GM21390 (cell line): ENCODE measurements around the gene CLCN3.
A peak's percentile ranks its signal among the peaks of the same experiment; 100 is the strongest.
"Not testable (repeated sequence)": the region's sequence is repeated elsewhere in the genome, so short reads cannot be mapped to it uniquely, and the experiment has no call there.

ENCODE experiments used
- ATAC-seq: cut with Tn5 transposase; IDR thresholded peaks from one replicate; pipeline ENCODE4 v1.9.1; 2021; ENCODE audit not compliant: unreplicated experiment

The CLCN3 gene

DNA sequence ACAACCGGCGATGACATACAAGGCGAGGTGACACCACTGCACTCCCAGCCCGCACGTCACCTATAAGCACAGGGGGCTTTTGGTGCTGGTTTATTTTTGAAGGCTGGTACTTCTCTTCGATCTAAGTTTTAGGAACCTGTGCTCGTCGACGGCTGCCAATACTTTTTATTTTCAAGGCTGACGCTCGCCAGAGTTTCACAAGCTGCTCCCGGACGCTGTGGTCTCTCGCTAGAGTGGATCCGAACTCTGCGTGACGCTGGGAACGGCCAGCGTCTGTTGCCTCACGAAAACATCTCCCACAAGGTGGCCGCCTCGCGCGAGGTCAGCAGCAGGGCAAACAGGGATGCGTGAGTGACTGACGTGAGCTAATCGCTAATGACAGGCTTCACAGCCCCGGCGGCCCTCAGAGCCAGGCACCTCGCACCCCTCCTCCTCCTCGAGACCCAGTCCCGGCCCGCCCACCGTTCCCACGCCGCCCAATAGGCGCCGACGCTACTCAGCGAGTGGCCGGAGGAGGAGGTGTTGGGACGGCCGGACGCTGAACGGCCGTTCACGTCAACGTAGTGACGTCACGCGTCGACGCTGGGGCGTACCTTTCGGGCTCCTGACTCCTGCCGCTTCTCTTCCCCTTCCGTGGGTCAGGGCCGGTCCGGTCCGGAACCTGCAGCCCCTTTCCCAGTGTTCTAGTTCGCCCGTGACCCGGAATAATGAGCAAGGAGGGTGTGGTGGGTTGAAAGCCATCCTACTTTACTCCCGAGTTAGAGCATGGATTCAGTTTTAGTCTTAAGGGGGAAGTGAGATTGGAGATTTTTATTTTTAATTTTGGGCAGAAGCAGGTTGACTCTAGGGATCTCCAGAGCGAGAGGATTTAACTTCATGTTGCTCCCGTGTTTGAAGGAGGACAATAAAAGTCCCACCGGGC lies at the start of gene CLCN3:
Gene CLCN3 (plus strand): TSS at position 621 of the 922 bp plus-strand sequence. CDS start 15,351 bp downstream, outside the sequence.
- ATAC-seq, result peak; percentile 93

DNA sequence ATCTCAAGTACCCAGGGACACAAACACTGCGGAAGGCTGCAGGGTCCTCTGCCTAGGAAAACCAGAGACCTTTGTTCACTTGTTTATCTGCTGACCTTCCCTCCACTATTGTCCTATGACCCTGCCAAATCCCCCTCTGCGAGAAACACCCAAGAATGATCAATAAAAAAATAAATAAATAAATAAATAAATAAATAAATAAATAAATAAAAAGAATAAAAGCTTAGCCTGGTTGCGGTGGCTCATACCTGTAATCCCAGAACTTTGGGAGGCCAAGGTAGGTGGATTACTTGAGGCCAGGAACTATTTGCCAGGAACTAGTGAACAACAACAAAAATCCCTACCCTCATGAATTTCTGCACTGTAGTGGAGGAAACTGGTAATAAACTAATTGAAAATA lies 49.4 kb upstream of the CLCN3 start:
- ATAC-seq, result not testable (repeated sequence)

DNA sequence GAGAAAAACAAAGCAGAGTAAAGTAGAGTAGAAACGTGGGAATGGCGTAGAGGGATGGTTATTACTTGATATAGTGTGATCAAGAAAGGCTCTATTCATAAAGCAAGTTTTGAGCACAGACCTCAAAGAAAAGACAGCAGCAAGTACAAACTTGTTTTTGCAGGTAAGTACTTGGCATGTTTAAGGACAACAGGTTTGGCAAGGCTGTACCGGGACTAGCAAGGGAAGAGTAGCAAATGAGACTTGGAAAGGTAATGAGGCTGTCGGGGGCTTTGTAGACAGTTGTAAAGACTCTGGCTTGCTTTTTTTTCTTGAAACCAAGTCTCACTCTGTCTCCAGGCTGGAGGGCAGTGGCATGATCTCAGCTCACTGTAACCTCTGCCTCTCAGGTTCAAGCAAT lies 48.9 kb upstream of the CLCN3 start:
- ATAC-seq, result no peak

DNA sequence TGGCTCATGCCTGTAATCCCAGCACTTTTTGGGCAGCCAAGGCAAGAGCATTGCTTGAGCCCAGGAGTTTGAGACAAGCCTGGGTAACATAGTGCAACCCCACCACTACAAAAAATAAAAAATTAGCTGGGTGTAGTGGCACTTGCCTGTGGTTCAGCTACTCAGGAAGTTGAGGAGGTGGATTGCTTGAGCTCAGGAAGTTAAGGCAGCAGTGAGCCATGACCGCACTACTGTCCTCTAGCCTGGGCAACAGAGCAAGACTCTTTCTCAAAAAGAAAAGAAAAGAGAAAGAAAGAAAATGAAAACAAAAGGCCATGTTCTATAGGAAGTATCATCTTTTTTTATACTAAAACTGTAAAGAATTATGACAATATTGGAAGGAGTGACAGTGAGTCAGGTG lies 46.5 kb upstream of the CLCN3 start:
- ATAC-seq, result no peak

DNA sequence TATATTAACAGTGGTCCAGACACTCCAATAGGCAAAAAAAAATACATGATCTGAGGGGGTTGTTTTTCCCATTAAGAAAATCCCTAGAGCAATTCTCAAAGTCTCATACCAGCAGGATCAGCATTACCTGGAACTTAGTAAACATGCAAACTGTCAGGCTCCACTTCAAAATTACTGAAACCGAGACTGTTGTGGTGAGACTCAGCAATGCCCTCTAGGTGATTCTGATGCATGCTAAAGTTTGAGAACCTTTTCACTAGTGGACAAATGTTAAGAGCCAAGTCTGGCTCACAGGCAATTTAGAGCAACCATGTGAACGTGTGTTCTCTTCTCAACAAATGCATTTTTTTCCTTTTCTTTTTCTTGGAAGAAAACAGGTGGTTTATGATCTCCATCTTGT lies 38.2 kb upstream of the CLCN3 start:
- ATAC-seq, result peak; percentile 95

- no peak for ATAC-seq
Measured at GRCh38 chr4:169582706-169583105, 37.7 kb upstream of the CLCN3 start.

DNA sequence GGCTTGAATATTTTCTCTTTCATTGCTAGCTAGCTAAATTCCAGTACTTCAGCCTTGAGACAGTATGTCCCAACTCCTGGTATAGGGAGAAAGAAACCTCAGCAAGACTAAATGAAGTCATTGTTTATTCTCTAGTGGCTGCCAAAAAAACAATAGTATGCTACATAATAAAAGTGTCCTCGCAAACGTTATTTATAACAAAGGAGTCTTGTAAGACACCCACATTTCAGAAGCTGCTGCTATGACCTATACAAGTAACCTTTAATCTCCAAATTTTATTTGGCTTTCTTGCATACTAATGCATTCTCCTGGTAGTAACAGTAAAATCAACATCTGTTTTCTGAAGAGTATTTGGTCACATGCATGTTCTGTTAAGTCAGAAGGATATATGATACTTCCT lies 36.8 kb upstream of the CLCN3 start:
- no peak for ATAC-seq

DNA sequence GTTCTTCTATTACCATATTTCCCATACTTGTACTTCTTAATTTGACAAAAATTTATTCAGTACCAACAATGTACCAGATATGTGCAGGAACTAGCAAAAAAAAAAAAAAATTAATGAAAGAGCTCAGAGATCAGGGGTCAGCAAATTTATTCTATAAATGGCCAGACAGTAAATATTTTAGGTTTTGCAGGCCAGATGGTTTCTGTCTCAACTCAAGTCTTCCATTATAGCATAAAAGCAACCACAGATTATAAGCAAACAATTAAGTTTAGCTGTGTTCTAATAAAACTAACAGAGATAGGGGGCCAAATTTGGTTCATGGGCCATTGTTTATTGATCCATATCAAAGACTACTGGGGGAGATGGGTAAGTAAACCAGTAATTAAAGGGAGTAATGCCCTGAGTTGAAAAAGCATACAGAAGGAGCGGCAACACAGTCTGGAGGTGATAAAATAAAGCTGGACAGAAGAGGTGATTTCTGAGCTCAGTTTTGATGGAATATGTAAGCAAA lies 27.3 kb upstream of the CLCN3 start:
- ATAC-seq, result no peak

GRCh38 chr4:169594560-169595195 lies 25.7 kb upstream of the CLCN3 start:
- no peak for ATAC-seq

- ATAC-seq, result peak; percentile 79
Measured at GRCh38 chr4:169601016-169601771, 19.2 kb upstream of the CLCN3 start.

- no peak for ATAC-seq
Measured at GRCh38 chr4:169603312-169603711, 17.1 kb upstream of the CLCN3 start.

DNA sequence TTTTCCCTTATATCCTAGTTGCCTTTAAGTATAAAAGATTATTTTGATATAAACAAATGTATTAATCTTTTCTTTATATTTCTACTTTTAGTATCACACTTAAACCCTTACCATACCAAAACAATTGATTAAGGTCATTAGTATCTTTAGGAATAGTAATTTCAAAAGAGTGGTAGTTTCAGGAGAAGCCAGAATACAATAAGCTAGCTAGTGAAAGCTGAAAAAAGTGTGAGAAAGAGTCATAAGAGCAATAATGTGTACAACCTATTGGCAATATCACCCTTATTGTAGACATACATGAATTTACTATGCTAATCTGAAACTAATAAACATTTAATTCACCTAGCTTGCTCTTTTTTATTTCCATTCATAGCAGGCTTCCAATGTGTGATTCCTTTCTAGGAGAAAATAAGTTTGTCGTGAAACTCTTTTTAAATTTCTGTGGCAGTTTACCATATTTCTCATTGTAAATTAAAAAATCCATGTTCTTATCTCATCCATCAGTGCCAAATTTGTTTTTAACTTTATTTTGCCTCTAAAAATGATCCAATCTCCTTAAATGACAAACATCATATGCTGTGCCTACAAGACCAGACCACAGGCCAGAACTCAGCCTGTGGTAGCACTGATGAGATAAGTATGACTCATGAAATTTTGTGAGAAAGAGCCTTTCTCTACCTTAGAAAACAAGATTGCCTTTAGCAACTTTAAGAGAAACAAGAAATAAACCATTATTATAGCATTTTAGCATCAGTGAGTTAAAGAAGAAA lies 16.1 kb upstream of the CLCN3 start:
- peak; percentile 68 for ATAC-seq

- ATAC-seq, result no peak
Measured at GRCh38 chr4:169604903-169605331, 15.5 kb upstream of the CLCN3 start.

GRCh38 chr4:169611157-169611556 lies 9.2 kb upstream of the CLCN3 start:
- ATAC-seq, result no peak

DNA sequence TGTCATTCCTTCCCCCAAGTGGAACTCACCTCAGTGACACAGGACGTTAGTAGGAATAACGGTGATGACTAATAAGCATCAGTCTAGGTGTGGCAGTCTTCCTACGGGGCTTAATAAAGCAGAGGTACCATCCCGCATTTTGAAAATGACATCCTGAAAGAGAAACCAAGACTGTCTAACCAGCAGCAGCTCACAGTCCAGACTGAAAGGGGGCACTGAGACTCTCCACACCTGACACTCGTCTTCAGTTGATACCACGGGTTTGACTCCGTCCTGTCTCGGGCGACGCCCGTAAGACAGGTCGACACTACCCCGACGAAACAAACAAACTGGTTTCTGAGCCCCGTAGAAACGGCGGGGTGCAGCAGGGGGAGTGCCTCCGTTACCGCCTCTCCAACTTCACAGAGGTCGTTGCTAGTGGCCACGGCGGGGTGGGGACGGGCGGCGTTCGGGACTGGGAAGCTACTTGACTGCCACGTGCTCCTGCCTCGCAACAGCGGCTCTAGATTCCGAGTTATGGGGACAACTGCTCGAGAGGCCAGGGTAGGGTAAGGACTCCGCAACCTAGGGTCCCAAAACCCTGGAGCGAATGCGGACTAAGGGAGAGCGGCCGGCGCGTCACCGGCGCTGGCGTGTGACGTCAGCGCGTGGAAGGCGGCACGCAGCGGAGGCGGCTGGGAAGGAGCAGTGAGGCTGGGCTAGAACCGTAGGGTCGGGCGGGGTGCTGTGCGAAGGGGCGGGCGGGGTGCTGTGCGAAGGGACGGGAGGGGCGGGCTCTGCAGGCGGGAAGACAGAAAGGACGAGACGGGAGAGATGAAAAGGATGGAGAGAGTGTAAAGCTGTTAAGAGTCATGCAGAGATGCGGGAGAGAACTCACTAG lies 8.1 kb upstream of the CLCN3 start, which contains the start of gene NEK1:
Gene NEK1 (minus strand): TSS at position 593 of the 880 bp plus-strand sequence. CDS start 9,953 bp downstream, outside the sequence.
- peak; percentile 91 for ATAC-seq

DNA sequence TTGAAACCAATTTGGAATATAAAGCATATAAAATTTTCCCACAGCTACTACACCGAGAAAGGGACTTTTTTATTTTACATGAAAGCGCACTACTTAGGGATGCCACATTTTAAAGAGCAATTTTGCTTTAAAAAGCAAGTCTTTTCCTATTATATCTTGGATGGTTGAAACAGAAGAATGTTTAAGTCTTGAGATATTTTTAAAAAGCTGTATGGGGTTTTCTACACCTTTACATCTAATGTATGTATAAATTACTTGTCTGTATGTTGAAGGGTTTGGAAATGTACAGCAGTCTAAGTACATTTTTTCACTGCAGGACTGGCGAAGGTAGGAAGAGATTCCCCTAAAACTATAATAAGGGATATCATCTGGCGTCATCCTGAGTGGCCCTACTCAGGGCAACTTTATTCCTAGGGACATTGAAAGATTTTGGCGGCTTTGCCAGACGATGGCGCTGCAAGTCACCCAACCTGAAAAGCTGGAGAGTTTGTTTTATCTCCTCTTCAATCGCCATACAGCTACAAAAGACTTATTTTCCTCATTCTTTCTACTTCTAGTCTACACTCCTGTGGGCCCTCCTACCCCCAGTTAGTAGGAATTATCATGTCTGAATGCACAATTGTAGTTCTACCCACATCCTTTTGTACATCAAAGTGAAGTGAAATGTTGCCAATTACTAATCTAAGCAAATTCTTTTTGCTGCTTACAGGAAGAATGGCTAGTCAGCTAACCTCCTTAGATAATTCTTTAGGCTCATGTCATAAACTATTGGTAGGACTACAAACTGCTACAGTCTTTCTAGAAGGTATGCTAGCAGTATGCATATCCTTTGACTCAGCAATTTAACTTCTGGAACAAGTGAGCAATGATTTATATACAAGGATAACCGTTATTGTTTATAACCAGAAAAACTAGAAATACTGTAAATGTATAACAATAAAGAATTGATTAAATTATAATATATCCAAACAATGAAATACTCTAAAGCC lies 7.2 kb upstream of the CLCN3 start:
- ATAC-seq, result peak; percentile 41

DNA sequence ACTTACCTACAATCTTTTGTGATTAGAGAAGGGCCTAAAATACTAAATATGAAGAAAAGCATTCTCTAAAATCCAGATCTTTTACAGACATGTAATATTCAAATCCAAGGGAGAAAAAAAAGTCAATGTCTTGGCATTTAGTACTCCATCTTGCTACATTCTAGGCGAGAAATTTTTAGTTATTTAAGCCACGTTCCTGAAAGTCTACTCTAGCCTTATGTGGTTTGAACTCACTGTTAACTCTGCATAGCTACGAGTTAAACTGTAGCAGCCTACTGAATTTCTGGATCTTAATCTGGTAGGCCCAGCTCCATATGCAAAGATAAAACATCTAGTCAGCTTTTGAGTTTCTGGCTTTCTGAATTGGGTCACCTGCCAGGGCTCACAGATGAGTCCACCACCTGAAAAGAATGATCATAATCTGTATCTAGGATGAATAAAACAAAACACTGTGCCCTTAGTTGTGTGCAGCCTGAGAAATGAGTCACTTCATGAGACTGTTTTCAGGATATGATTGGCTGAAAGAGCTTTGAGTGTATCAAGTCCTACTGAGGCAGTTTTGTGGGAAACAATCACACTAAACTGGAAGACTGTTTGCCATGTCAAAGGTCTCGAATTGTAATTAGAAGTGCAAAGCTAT lies 4.8 kb upstream of the CLCN3 start:
- no peak for ATAC-seq

GRCh38 chr4:169616846-169617245 lies 3.5 kb upstream of the CLCN3 start:
- no peak for ATAC-seq
